Measurements from ENCODE around the gene SPRY4. TPM values are rescaled to one million over a fixed set of nuclear protein-coding genes. Genes with fewer than 3 reads are reported as not detected.

Gene SPRY4
- total and polyA plus RNA-seq, 2 of the 13 experiments (the other 11 are each of a cell fraction or from before 2014, with no cell fraction given) = 8.9 to 17.8 TPM

DNA sequence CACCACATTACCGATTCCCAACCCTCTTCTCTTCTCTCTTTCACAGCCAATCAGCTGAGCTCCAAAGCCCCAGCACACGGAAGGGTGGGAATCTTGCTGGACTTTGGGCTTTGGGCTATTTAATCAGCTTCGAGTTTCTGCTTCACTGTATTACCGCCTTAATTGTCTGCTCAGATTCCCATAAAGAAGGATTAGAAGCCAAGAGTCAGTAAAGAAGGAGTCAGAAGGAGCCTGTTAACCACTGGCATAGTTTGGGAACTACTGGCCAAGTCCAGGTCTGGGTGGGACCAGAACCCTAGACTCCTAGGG is 4.4 kb downstream of the SPRY4 start (continued):
- peak; percentile 53; the same call in 1 of the 2 replicates for TF ChIP-seq HNF4G (IDR thresholded peaks at IDR 0.05; ENCODE audit: borderline replicate concordance, low read depth, low read length)
- TF ChIP-seq HNF4G (CRISPR knock-in tag; IDR thresholded peaks at IDR 0.05; ENCODE audit: borderline replicate concordance, low read depth) = no peak
- TF ChIP-seq RARG (CRISPR knock-in tag; IDR thresholded peaks at IDR 0.05; ENCODE audit: low read depth) = no peak
- TF ChIP-seq ZNF614 (CRISPR knock-in tag; IDR thresholded peaks at IDR 0.05; ENCODE audit: borderline replicate concordance) = no peak
- no peak for TF ChIP-seq PHF8 (CRISPR knock-in tag; IDR thresholded peaks at IDR 0.05)
- no peak for TF ChIP-seq ZNF501 (CRISPR knock-in tag; IDR thresholded peaks at IDR 0.05)
- peak; percentile 87 for TF ChIP-seq HNF4A (CRISPR knock-in tag; IDR thresholded peaks at IDR 0.05)
- 0 out of 2 replicates have a peak, but pooled peaks have one; percentile 29 for TF ChIP-seq ZNF619 (CRISPR knock-in tag; IDR thresholded peaks at IDR 0.05)
- TF ChIP-seq POGZ (CRISPR knock-in tag; IDR thresholded peaks at IDR 0.05) = 0 out of 2 replicates have a peak, but pooled peaks have one; percentile 6
- no peak for TF ChIP-seq HNRNPH1 (optimal IDR thresholded peaks at IDR 0.05; ENCODE audit: low read depth, low read length)
- TF ChIP-seq ZNF879 (CRISPR knock-in tag; IDR thresholded peaks at IDR 0.05) = no peak
- no peak for TF ChIP-seq PHF5A (CRISPR knock-in tag; IDR thresholded peaks at IDR 0.05; ENCODE audit: low read depth, unreplicated experiment)
- TF ChIP-seq SMYD3 (CRISPR knock-in tag; IDR thresholded peaks at IDR 0.05) = 0 out of 2 replicates have a peak, but pooled peaks have one; percentile 33
- TF ChIP-seq SP5 (CRISPR knock-in tag; IDR thresholded peaks at IDR 0.05; ENCODE audit: borderline replicate concordance, low read depth) = peak; percentile 64; the same call in 1 of the 2 replicates
- no peak for TF ChIP-seq ZBTB42 (CRISPR knock-in tag; IDR thresholded peaks at IDR 0.05)
- TF ChIP-seq, protein P1, sequence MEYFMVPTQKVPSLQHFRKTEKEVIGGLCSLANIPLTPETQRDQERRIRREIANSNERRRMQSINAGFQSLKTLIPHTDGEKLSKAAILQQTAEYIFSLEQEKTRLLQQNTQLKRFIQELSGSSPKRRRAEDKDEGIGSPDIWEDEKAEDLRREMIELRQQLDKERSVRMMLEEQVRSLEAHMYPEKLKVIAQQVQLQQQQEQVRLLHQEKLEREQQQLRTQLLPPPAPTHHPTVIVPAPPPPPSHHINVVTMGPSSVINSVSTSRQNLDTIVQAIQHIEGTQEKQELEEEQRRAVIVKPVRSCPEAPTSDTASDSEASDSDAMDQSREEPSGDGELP (IDR thresholded peaks at IDR 0.05; ENCODE audit: borderline replicate concordance, low read depth) = peak; percentile 71; the same call in 1 of the 2 replicates
- TF ChIP-seq, protein P2, sequence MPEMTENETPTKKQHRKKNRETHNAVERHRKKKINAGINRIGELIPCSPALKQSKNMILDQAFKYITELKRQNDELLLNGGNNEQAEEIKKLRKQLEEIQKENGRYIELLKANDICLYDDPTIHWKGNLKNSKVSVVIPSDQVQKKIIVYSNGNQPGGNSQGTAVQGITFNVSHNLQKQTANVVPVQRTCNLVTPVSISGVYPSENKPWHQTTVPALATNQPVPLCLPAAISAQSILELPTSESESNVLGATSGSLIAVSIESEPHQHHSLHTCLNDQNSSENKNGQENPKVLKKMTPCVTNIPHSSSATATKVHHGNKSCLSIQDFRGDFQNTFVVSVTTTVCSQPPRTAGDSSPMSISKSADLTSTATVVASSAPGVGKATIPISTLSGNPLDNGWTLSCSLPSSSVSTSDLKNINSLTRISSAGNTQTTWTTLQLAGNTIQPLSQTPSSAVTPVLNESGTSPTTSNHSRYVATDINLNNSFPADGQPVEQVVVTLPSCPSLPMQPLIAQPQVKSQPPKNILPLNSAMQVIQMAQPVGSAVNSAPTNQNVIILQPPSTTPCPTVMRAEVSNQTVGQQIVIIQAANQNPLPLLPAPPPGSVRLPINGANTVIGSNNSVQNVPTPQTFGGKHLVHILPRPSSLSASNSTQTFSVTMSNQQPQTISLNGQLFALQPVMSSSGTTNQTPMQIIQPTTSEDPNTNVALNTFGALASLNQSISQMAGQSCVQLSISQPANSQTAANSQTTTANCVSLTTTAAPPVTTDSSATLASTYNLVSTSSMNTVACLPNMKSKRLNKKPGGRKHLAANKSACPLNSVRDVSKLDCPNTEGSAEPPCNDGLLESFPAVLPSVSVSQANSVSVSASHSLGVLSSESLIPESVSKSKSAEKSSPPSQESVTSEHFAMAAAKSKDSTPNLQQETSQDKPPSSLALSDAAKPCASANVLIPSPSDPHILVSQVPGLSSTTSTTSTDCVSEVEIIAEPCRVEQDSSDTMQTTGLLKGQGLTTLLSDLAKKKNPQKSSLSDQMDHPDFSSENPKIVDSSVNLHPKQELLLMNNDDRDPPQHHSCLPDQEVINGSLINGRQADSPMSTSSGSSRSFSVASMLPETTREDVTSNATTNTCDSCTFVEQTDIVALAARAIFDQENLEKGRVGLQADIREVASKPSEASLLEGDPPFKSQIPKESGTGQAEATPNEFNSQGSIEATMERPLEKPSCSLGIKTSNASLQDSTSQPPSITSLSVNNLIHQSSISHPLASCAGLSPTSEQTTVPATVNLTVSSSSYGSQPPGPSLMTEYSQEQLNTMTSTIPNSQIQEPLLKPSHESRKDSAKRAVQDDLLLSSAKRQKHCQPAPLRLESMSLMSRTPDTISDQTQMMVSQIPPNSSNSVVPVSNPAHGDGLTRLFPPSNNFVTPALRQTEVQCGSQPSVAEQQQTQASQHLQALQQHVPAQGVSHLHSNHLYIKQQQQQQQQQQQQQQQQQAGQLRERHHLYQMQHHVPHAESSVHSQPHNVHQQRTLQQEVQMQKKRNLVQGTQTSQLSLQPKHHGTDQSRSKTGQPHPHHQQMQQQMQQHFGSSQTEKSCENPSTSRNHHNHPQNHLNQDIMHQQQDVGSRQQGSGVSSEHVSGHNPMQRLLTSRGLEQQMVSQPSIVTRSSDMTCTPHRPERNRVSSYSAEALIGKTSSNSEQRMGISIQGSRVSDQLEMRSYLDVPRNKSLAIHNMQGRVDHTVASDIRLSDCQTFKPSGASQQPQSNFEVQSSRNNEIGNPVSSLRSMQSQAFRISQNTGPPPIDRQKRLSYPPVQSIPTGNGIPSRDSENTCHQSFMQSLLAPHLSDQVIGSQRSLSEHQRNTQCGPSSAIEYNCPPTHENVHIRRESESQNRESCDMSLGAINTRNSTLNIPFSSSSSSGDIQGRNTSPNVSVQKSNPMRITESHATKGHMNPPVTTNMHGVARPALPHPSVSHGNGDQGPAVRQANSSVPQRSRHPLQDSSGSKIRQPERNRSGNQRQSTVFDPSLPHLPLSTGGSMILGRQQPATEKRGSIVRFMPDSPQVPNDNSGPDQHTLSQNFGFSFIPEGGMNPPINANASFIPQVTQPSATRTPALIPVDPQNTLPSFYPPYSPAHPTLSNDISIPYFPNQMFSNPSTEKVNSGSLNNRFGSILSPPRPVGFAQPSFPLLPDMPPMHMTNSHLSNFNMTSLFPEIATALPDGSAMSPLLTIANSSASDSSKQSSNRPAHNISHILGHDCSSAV (CRISPR knock-in tag; IDR thresholded peaks at IDR 0.05; ENCODE audit: borderline replicate concordance) = no peak
- peak; percentile 70; the same call in 1 of the 2 replicates for TF ChIP-seq NCOR1 (IDR thresholded peaks at IDR 0.05; ENCODE audit: borderline replicate concordance, low read length)
- TF ChIP-seq ELF4 (CRISPR knock-in tag; IDR thresholded peaks at IDR 0.05; ENCODE audit: borderline replicate concordance) = no peak
- TF ChIP-seq TEAD3 (CRISPR knock-in tag; optimal IDR thresholded peaks at IDR 0.05; ENCODE audit: borderline replicate concordance) = no peak
- no peak for TF ChIP-seq ZNF598 (CRISPR knock-in tag; IDR thresholded peaks at IDR 0.05; ENCODE audit: borderline replicate concordance)
- no peak for TF ChIP-seq ZNF841 (CRISPR knock-in tag; IDR thresholded peaks at IDR 0.05; ENCODE audit: borderline replicate concordance)
- 0 out of 2 replicates have a peak, but pooled peaks have one; percentile 37 for TF ChIP-seq ZFP90 (CRISPR knock-in tag; IDR thresholded peaks at IDR 0.05; ENCODE audit: borderline replicate concordance)
- no peak for TF ChIP-seq SRSF9 (IDR thresholded peaks at IDR 0.05; ENCODE audit: borderline replicate concordance, insufficient read depth, low read depth, low read length, poor library complexity, severe bottlenecking)

Data from HepG2 (cell line).